Gastrocnemius medialis (tissue), 4 donors: Measurements from ENCODE around the gene BLTP3A.
"Not testable (repeated sequence)": the region's sequence is repeated elsewhere in the genome, so short reads cannot be mapped to it uniquely, and the experiment has no call there.

ENCODE experiments used
- CTCF ChIP-seq, 5 experiments: fragments of 450-650 bp in 3 of 5; fragments of 200-600 bp in 2 of 5; sonication (generic) in 2 of 5; IDR thresholded peaks in 4 of 5; conservative IDR thresholded peaks in 1 of 5; 1 replicate in 4 of 5; 2 replicates in 1 of 5; pipeline ENCODE4 v1.5.1; 2016 to 2019; ENCODE audit warnings: antibody characterized with exemption in 5 of 5, mild to moderate bottlenecking in 3 of 5, moderate library complexity in 3 of 5
- POLR2A ChIP-seq, 2 donors: fragments of 450-650 bp; IDR thresholded peaks; one replicate each; pipeline ENCODE4 v1.6.1; 2017; ENCODE audit warnings: antibody characterized with exemption in 2 of 2, mild to moderate bottlenecking in 2 of 2, moderate library complexity in 2 of 2

- TF ChIP-seq POLR2A (IDR thresholded peaks at IDR 0.05); CTCF (IDR thresholded peaks at IDR 0.05 in 4 of 5, conservative IDR thresholded peaks at IDR 0.05 in 1 of 5): not testable (repeated sequence)
Measured at GRCh38 chr6:34808473-34808872, 16.6 kb downstream of the BLTP3A start.
